HepG2 (cell line): ENCODE measurements around the gene DDX59. TPM values are rescaled to one million over a fixed set of nuclear protein-coding genes. Genes with fewer than 3 reads are reported as not detected.

Source experiments
- ARID4A ChIP-seq: sonication (generic); formaldehyde crosslinking; IDR thresholded peaks from 2 replicates; pipeline ENCODE4 v1.5.0; 2020; ENCODE audit warnings: mild to moderate bottlenecking, missing genetic modification reagents, borderline replicate concordance
- ATF2 ChIP-seq: sonication (generic); formaldehyde crosslinking; IDR thresholded peaks from 2 replicates; pipeline ENCODE4 v1.4.0; 2020; ENCODE audit warnings: missing genetic modification reagents
- IKZF4 ChIP-seq: sonication (generic); formaldehyde crosslinking; IDR thresholded peaks from 2 replicates; pipeline ENCODE4 v1.5.1; 2020; ENCODE audit warnings: borderline replicate concordance, mild to moderate bottlenecking, low read depth, missing genetic modification reagents; ENCODE audit errors: not compliant biosample characterization
- ISL2 ChIP-seq: sonication (generic); formaldehyde crosslinking; IDR thresholded peaks from 2 replicates; pipeline ENCODE4 v1.5.0; 2020; ENCODE audit warnings: missing genetic modification reagents
- KDM5A ChIP-seq: fragments of 200-600 bp; sonication (generic); IDR thresholded peaks from 2 replicates; pipeline ENCODE4 v1.7.0; 2018; ENCODE audit warnings: antibody characterized with exemption, mild to moderate bottlenecking, low read length, borderline replicate concordance
- MBNL3 ChIP-seq: fragments of 250-450 bp; sonication (Bioruptor Pico); conservative IDR thresholded peaks from 2 replicates; pipeline ENCODE4 v1.8.0; 2022; ENCODE audit warnings: mild to moderate bottlenecking, inconsistent platforms
- MTF1 ChIP-seq: sonication (generic); formaldehyde crosslinking; IDR thresholded peaks from 2 replicates; pipeline ENCODE4 v1.5.0; 2020; ENCODE audit warnings: missing genetic modification reagents
- PLSCR1 ChIP-seq: sonication (generic); formaldehyde crosslinking; IDR thresholded peaks from 2 replicates; pipeline ENCODE4 v1.5.0; 2020; ENCODE audit warnings: missing genetic modification reagents, mild to moderate bottlenecking, borderline replicate concordance
- ZBTB20 ChIP-seq: sonication (generic); formaldehyde crosslinking; IDR thresholded peaks from 2 replicates; pipeline ENCODE4 v1.8.1; 2023; ENCODE audit warnings: missing genetic modification reagents, low read depth, mild to moderate bottlenecking, borderline replicate concordance
- ZNF343 ChIP-seq: sonication (generic); formaldehyde crosslinking; IDR thresholded peaks from 2 replicates; pipeline ENCODE4 v1.4.0; 2020; ENCODE audit warnings: mild to moderate bottlenecking, missing genetic modification reagents
- ZNF407 ChIP-seq: sonication (generic); formaldehyde crosslinking; IDR thresholded peaks from one replicate; pipeline ENCODE4 v1.5.1; 2020; ENCODE audit warnings: mild to moderate bottlenecking, missing genetic modification reagents; ENCODE audit errors: not compliant biosample characterization
- ZNF562 ChIP-seq: sonication (generic); formaldehyde crosslinking; IDR thresholded peaks from 2 replicates; pipeline ENCODE4 v1.8.0; 2022; ENCODE audit warnings: missing genetic modification reagents, borderline replicate concordance
- polyA plus RNA-seq, 8 experiments: library from polyadenylated mRNA; depleted of rRNA in 3 of 8; stranded (reverse) in 7 of 8; unstranded in 1 of 8; fragments of >200 nt; fragmentation: Illumina TruSeq in 4 of 8; extraction: Trizol in 4 of 8; gene quantifications; 2 replicates each; pipeline versions ENCODE4 v1.2.1 to v1.2.3, GENCODE V29; 2011 to 2016; ENCODE audit warnings: low read depth in 4 of 8, missing spikeins in 1 of 8, mixed read lengths in 1 of 8; ENCODE audit not compliant: insufficient read depth in 1 of 8
- total RNA-seq, 5 experiments: library from RNA; depleted of rRNA; stranded (reverse); fragments of >200 nt; fragmentation: Illumina TruSeq; extraction: Trizol; gene quantifications; 2 replicates each; pipeline ENCODE4 v1.2.3, GENCODE V29; 2016; ENCODE audit warnings: low read depth in 1 of 5

Gene DDX59
- total and polyA plus RNA-seq, 2 of the 13 experiments (the other 11 are each of a cell fraction or from before 2014, with no cell fraction given) = 12.1 to 14.8 TPM

GRCh38 chr1:200620273-200621131 lies 49.2 kb downstream of the DDX59 start, which contains the start of gene KIF14 (continued):
- TF ChIP-seq ZNF407 (CRISPR knock-in tag) (no peak), ISL2 (CRISPR knock-in tag) (no peak), KDM5A (peak; percentile 73), ZNF562 (no peak), ATF2 (CRISPR knock-in tag) (0 out of 2 replicates have a peak, but pooled peaks have one; percentile 35), MBNL3 (no peak), ZNF343 (CRISPR knock-in tag) (no peak), PLSCR1 (CRISPR knock-in tag) (no peak), ZBTB20 (CRISPR knock-in tag) (0 out of 2 replicates have a peak, but pooled peaks have one; percentile 46), ARID4A (CRISPR knock-in tag) (peak; percentile 98), IKZF4 (CRISPR knock-in tag) (no peak), MTF1 (CRISPR knock-in tag) (no peak)
